NCI-H526 treated with DMSO at 0.1 percent for 48 hours (cell line): ENCODE data around the gene DMBT1.
"Not testable (repeated sequence)": the region's sequence is repeated elsewhere in the genome, so short reads cannot be mapped to it uniquely, and the experiment has no call there.

Source experiments
- DNase-seq: peaks from one replicate; lab custom pipeline; 2025; lab: John Stamatoyannopoulos, UW

Gene DMBT1

GRCh38 chr10:122577311-122577885 is 16.8 kb downstream of the DMBT1 start:
- DNase-seq = no peak

GRCh38 chr10:122586070-122586469 is 25.5 kb downstream of the DMBT1 start:
- not testable (repeated sequence) for DNase-seq

- no peak for DNase-seq
Observed at GRCh38 chr10:122587098-122587760, 26.7 kb downstream of the DMBT1 start.

- DNase-seq = no peak
Observed at GRCh38 chr10:122588381-122588780, 27.8 kb downstream of the DMBT1 start.

- DNase-seq = no peak
Observed at GRCh38 chr10:122590153-122590552, 29.6 kb downstream of the DMBT1 start.

- no peak for DNase-seq
Observed at GRCh38 chr10:122591736-122592135, 31.2 kb downstream of the DMBT1 start.

GRCh38 chr10:122592161-122592560 is 31.6 kb downstream of the DMBT1 start:
- DNase-seq = no peak

- DNase-seq = no peak
Observed at GRCh38 chr10:122617476-122618270, 57.1 kb downstream of the DMBT1 start.

- no peak for DNase-seq
Observed at GRCh38 chr10:122618461-122619165, 58.1 kb downstream of the DMBT1 start.

GRCh38 chr10:122620961-122621360 is 60.4 kb downstream of the DMBT1 start:
- not testable (repeated sequence) for DNase-seq

GRCh38 chr10:122624546-122624945 is 64.0 kb downstream of the DMBT1 start:
- no peak for DNase-seq

GRCh38 chr10:122630526-122630925 is 70.0 kb downstream of the DMBT1 start:
- no peak for DNase-seq

GRCh38 chr10:122632031-122632430 is 71.5 kb downstream of the DMBT1 start:
- DNase-seq = no peak

GRCh38 chr10:122632576-122632975 is 72.0 kb downstream of the DMBT1 start:
- DNase-seq = no peak

GRCh38 chr10:122636953-122637352 is 76.4 kb downstream of the DMBT1 start:
- no peak for DNase-seq

- no peak for DNase-seq
Observed at GRCh38 chr10:122637376-122637775, 76.8 kb downstream of the DMBT1 start.

- DNase-seq = no peak
Observed at GRCh38 chr10:122638106-122638505, 77.6 kb downstream of the DMBT1 start.

GRCh38 chr10:122639801-122640200 is 79.2 kb downstream of the DMBT1 start:
- DNase-seq = no peak

- DNase-seq = no peak
Observed at GRCh38 chr10:122640921-122641320, 80.4 kb downstream of the DMBT1 start.

- no peak for DNase-seq
Observed at GRCh38 chr10:122642726-122643605, 82.4 kb downstream of the DMBT1 start.

GRCh38 chr10:122643931-122644534 is 83.5 kb downstream of the DMBT1 start:
- DNase-seq = no peak
